NCI-H226 (cell line): Measurements from ENCODE around the gene LHFPL2.
"Not testable (repeated sequence)": the region's sequence is repeated elsewhere in the genome, so short reads cannot be mapped to it uniquely, and the experiment has no call there.

ENCODE experiments used
- DNase-seq: peaks from one replicate; pipeline ENCODE4 v3.0.0-alpha.2; 2015

Gene LHFPL2

DNA sequence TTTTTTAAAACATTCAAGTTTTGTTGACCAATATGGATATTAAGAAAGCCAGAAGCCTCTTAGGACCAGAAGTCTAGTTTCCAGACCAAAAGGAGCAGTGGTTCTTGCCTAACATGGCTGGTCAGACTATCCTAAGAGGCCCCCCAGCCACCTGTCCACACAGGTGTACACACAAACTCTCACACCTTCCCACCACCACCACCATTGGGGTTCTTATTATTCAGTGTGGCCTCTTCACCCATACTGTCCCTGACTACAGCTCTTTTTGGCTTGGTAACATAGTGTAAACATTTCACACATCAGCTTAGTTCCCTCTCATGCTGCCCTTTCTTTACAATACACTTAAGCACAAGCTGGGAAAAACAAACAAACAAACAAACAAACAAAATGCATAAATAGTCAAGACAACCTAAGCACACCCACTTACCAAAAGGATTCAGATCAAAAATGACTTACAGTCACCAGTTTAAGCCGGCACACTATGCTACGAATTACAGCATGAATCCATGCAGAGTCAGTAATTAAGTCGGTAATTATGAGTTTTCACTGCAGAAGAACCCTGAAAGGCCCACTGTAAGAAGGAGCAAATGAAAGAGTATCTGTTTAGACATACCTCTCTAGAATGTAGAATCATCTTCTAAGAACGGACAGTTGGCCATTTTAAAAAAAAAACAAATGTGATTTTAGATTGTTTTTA, 9.5 kb downstream of the LHFPL2 start:
- DNase-seq = no peak

DNA sequence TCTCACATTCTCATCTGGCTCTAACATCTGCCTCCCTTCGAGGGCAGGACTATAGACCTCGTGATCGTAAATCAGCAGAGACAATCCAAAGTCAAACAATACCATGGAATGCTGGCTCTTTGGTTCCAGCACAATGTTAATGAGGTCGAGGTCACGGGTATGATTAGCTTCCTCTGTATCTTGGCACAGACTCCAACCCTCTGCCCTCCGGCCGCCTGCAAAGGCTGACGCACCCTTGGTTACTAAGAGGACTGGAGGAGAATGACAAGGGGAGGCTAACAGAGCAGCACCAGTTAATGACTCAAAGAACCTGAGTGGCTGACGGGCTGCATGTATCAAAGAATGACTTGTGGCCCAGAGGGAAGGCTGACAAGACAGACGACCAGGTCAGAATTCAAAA, 10.1 kb downstream of the LHFPL2 start:
- DNase-seq = peak; percentile 97

DNA sequence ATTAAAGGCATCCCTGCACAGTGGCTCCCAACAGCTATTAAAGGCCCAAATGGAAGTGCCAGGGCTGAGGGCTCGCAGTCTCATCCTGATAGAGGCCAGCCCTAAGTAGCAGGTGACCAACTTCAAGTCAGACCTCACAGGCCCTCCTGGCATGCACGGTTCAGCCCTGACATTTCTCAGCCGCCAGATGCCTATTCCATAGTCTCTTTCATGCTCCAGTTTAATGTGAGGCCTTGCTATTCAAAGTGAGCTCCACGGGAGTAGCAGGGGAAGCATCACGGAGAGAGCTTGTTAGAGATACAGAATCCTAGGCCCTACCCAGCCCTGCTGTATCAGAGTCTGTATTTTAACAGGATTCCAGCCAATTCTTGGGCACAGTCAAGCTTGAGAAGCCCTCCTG, 11.1 kb downstream of the LHFPL2 start:
- DNase-seq = no peak

DNA sequence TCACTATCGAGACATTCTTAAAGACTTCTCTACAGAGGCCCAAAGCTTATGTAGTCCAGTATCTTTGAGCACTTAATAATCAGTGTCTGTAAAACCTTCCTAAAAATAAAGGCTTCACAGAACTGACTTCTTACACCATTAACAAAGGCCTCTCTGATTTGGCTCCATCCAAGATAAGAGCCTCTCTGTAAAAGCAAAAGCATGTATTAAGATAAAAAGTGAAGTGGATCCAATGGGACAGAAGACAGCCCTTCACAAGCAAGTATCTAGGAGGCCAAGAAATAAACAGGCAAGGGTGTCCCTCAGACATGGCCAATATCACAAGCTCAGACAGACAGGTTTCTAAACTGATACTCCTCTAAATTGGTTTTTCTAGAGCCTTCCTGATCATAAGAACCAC, 11.9 kb downstream of the LHFPL2 start:
- no peak for DNase-seq

DNA sequence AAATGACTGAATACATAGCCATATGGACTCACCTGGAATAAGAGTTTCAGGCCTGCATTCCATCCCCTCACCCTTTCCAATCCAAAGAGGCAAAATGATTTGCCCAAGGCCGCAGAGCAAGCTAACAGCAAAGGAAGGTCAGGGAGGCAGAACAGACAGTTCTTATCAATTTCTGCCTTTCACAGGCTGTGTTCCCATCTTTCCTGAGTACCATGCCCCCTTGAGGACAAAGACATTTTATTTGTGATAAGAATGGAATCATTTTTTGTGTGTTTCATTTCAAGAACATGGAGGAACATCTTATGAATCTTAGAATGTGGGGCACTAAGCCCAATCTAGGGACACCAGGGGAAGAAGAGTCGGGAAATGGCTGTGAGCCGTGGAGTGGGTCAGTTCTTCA, 13.9 kb downstream of the LHFPL2 start:
- DNase-seq = no peak

DNA sequence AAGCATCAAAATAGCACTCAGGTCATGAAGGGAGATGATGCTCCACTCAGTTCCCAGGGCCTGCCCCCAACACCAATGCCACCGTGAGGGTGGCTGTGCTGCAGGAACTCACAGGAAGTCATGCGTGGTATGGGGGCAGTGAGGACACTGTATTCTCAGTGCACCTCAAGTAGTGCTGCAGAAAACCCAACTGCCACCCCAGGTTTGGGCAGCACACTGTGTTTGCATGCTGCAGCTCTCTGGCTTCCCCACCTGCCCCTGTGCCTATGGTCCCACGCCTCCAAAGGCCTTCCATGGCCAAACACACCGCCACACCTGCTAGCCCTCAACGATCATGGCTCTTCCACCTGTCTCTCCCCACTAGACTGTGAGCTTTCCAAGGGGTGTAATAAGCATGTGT, 14.3 kb downstream of the LHFPL2 start:
- DNase-seq = no peak

DNA sequence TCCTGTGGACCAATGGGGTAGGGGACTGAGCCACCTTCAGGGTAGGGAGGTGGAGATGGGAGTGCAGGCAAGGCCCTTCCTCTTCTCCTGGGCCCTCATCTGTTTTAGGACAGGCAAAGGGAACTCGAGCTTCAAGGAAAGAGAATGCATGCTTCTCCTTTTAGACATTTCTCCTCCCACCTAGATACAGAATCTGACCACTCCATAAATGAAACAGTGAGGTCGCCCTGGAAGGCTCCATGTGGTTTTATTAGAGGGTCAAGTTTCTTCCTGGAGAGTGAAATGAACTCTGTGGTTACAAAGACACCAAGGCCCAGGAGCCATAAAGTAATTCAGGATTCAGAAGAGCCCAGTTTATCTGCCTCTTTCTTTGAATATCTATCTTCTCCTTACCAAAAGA, 14.9 kb downstream of the LHFPL2 start:
- peak; percentile 52 for DNase-seq

DNA sequence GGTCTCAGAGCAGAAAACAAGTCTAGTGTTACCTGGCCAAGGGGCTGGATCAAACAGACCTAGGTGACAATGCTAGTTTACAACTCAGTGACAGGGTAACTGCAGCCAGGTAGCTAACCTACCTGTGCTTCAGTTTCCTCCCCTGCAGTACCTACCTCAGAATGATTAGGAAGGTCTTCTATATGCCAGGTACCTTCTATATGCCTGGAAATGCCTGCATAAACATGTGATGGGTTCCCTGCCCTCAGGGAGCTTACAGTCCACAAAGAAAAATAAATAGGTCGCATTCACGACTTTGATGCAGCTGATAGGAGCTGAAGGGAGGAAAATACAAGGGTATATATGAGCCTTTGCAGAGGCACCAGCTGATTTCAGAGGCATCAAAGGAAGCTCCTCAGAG, 16.1 kb downstream of the LHFPL2 start:
- DNase-seq = no peak

DNA sequence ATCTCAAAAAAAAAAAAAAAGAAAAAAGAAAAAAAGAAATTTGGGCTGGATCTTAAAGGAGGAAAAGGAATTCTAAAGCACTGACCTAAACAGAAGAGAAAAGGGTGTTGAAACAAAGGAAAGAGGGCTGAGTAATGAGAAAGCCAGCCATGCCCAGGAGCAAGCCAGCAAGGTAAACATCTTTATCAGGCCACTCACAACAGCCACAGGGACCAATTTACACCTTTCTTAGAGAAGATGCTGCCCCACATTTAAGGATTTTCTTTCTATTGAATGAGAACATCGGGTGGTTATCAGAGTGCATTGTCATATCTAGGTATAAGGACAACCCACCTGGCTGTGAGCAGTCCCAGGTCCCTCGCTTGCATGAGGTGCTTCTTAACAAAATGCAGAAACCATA, 16.6 kb downstream of the LHFPL2 start:
- no peak for DNase-seq

DNA sequence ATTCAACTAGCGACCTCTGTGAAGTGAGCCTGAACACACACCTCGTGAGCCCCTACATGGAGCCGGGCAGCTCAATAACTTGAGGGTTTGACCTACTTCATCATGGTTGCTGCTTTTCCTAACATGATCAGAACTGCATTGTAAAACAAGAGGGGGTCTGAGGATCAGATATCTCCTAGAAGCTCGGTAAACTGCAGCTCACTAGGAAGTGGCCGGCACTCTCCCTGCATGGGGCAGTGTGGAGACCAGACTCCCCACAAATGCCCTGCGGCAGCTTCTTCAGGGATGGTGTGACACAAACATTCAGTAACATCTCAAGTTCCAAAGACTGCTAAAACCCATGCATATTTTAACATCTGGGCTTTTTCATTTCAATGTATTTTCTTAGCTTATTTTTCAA, 18.5 kb downstream of the LHFPL2 start:
- no peak for DNase-seq

DNA sequence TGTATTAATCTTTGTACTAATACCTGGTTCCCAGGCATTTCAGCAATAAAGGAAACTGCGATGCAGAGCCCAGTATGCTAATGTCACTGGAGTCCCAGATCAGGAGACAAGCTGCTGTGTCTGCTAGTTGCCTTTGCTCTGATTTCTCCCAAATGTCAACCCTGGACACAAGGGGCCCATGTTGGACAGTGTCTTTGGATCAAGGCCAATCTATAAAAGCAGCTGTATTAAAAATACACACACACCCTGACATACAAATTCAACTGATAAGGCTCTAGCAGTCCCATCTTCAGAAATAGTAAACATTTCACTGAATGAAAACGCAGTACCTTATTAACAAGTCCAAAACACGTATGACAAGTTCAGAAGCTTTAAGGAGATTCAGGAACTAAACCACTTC, 18.9 kb downstream of the LHFPL2 start:
- DNase-seq = no peak

DNA sequence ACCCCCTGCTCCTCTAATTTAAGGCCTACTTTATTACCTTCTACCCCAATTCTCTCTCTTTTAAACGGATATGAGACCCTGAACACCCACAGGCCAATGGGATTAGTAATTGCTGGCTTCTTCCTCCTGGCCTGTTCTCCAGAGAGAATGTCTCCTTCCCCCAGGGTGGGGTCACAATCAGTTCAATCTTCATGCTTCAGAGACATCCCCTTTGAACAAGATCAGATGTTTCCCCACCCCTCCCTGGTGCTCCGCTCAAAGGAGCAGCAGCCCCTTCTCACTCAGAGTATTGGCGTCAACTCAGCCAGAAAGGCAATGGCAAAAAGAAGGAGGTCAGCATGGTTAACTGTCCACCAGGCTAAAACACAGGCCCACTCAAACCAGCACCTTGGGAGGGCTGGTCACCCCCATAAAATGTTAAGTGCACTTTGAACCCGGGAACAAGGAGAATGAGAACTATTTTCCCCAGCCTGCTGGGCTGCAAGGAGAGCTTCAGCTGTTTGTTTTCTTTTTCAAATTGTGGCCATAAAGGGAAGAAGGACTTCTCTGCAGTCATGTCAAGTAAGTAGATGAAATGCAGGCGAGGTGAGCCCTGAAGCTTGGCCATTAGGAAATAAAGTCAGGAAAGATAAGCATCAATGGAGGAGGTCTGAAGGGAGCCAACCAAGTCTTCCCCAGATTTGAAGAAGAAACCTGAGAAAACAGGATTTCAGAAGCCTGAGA, 20.1 kb downstream of the LHFPL2 start:
- DNase-seq = no peak

DNA sequence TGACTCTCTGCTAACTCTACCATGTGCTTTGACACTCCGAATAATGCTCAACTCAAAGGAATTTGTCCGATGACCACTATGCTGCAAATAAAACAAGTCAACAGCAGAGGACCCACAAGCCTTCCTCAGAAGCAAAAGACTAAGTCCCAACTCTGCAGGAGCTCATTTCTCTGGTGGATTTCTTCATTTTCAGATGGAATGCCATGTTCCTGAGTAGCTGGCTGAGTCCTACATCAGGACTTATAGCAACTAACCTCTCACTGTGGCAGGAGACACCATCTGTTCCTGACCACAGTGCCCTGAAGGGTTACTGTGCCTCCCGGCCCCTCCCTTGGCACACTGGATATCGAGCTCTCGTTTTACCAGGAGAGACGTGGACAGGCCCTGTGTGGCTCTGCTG, 20.8 kb downstream of the LHFPL2 start:
- DNase-seq = no peak

DNA sequence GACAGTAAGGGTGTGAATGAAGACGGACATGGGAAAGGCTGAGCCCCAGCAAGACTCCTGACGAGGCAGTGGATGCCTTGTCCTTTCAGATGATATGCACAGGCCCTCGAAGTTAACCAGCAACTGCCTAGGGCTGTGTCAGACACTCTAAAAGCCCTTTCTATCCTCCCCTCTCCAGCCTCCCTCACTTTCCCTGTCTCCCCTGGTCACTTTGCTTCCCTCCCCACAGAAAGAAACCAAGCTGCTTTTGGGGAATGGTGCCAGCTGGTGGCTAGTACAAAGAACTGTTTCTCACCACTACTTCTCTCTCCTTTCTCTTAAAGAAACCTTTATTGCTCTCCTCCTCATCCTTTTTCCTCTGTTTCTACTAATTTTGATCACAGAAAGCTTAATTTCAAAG, 21.4 kb downstream of the LHFPL2 start:
- DNase-seq = no peak

DNA sequence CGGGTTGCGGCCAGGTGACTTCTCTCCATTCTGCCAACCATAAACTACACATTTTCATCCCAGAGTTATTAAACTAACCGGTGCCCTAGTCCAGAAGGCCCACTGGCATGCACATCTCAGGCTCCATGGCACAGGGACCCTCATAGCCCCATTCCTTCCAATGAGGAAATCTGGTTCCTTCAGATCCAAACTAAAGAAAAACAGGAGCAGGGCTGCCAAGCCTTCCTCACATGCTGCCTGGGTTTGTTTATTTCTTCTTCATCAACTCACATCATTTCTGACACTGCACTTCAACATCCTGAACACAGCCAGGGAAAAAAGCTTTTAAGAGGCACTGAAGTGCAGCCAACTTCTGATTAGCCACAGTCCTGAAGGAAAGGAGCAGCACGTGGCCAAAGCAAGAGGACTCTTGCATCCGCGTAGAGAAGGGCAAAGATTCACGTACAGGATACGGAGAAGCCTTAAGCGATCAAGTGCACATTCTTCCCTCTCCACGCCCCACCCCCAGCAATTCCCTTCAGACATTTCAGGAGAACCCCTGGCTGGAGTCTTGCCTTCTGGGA, 22.5 kb downstream of the LHFPL2 start:
- DNase-seq = no peak

DNA sequence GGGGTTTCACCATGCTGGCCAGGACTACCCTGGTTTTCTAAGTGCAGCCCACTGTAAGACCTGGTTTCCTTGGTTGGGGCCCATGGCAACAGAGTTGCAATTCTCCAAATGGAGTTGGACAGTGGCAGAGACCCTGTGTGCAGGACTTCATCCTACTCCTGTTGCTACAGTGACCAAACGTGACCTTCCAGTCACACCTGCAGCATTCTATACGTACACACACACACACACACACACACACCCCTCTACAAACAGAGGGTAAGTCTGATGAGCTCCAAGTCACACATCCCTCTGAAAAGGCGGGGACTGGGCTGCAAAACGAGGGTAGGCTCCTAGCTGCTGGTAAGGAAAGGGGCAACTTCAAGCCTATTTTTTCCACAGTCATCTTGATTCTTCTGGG, 23.6 kb downstream of the LHFPL2 start:
- no peak for DNase-seq

DNA sequence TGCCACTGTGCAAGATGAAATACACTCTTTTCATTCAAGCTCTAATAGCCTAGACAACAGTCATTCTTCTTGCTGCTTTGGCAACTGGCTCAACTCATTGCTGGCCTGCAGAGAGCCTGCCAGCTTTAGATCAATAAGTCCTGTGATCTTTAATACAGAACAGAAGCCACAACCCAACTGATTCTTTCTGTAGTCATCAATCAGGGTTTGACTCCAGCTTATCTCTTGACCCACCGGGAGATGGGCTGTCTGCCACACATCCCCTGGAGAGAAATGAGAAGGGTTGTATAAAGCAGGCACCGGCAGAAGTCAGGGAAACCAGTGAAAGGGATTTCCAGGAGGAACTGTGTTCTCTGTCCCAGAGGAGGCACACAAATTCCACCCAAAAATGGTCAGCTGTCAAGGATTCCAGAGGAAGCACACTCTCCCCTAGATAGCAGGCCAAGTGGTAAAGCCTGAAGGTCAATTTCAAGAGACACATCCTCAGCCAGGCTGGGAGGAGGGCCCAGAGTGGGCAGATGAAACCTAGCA, 24.5 kb downstream of the LHFPL2 start:
- no peak for DNase-seq

DNA sequence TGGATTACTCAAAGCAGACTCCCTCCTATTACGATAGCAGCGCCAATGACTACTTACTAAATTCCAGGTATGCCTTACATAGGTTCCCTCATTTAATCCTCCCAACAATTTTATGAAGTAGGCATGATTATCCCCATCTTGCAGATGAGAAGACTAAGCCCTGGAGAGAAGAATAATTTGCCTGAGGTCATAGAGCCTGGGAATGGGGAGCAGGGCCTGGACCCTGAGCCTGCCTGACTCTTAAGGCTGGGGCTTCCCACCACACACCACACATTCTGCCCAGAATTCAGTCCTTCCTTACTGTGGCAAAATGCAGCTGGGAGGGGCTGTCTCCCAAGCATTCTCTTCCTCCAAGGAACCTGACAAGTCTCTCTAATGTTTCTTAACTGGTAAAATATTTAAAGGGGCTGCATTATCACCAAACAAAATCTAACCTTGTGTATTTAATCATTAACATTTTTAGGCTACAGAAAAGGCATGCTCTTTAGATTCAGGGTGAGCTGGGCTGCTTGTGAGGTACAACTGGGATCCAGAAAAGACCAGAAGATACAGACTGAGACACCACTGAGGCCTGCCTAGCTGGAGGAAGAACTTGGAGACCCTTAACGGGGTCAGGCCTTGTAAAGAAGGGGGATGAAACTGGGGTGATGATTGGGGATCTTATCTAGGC, 26.1 kb downstream of the LHFPL2 start:
- no peak for DNase-seq

DNA sequence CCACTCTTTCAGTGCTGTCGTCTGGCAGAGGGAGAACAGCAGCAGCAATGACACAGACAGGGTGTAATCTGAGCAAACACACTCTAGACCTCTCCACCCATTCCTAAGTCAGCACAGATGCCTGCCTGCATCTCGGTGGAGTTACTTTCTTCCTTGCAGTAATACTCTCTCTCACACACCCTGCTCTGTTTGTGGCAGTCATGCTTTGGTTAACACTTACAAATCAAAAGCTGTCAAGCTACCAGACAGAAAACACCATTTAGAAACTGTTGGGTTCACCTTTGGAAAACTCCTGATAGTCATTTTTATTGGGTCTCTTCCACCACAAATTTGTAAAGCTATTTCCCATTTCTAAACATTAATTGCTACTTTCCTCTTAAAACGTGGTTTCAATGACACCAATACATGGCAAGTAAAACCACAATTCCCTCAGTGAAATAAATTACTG, 27.3 kb downstream of the LHFPL2 start:
- no peak for DNase-seq

DNA sequence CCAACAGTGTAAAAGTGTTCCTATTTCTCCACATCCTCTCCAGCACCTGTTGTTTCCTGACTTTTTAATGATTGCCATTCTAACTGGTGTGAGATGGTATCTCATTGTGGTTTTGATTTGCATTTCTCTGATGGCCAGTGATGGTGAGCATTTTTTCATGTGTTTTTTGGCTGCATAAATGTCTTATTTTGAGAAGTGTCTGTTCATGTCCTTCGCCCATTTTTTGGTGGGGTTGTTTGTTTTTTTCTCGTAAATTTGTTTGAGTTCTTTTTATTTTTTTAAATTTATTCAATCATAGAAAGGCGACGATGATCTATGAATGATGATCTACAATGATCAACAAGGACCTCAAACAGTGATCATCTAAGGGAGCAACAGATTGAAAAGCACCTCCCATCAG, 28.5 kb downstream of the LHFPL2 start:
- DNase-seq = not testable (repeated sequence)

DNA sequence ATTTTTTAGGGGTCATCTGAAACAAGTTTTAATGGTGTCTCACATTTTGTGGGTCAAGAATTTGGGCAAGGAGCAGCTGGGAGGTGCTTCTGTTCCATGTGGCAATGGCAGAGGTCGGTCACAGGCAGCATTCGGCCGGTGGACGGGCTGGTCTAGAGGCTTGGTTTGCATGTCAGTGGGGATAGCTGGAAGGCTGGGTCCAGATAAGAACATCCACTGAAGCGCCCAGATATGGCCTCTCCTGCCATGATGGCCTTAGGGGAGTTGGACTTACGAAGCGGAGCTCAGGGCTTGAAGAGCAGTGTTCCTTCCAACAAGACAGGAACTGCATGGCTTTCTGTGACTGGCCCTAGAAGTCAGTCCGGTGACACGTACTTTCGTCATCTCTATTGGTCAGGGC, 30.3 kb downstream of the LHFPL2 start:
- DNase-seq = no peak

DNA sequence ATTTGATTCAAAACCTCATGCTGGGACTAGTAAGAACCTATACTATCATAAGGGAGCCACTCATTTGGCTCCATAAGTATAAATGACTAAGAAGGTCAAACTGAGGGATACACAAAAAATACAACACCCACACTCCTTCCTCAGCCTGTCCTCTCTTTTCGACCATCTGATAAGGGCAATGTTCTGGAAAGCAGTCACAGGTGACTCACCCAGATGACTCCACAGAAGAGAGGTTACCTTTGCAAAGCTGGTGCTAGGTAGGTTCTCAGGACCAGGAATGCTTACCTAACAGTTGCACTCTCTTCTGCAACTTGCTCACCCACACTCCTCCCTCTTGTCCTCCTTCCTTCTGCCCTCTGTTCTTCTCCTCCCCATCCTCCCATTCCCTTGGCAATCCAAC, 32.9 kb downstream of the LHFPL2 start:
- peak; percentile 54 for DNase-seq

DNA sequence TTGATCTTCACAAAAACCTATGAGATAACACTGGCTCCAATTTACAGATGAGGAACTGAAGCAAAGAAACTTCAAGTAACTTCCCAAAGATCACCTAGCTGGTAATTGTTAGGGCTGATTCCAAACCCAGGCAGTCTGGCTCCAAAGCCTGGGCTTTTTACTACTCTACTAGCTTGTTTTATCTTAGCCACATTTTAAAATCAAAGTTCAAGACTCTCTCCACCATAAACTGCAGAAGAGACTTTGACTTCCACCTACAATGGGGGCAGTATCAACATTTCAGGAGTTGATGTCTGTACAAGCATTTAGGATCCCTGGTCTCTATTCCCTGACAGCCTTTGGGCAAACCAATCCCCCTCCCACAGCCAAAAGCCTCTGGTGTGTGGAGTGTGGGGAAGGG, 33.8 kb downstream of the LHFPL2 start:
- no peak for DNase-seq

DNA sequence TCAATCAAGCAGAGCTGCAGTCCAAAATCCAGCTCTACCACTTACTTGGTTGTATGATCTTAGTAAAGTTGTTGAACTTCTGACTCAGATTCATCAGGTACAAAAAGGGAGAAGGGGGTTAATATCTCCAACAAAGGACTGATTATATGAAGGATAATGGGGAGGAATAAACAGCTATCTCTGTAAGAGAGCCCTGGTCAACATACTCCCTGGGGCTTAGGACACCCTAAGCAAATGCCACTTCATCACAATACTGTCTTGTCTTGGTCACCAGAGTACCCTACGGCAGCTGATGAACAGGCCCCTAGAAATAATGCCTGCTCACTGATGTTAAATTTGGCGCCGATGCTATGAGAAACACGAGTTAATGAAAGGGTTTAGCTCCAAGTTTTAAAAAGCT, 34.8 kb downstream of the LHFPL2 start:
- no peak for DNase-seq
